HEK293T (cell line): Measurements from ENCODE around the gene TAGLN2.

ENCODE experiments used
- CTCF ChIA-PET: fragments of 350-600 bp; formaldehyde crosslinking; extraction: SDS; loops from one replicate; lab custom pipeline; 2021; ENCODE audit warnings: antibody characterized with exemption, inconsistent platforms; lab: Yijun Ruan, JAX
- POLR2A ChIA-PET: fragments of 350-600 bp; formaldehyde crosslinking; extraction: SDS; loops from one replicate; lab custom pipeline; 2020; ENCODE audit warnings: antibody characterized with exemption, inconsistent platforms; lab: Yijun Ruan, JAX
- DNase-seq: peaks from one replicate; pipeline ENCODE4 v3.0.0; 2012; ENCODE audit warnings: mixed read lengths; ENCODE audit errors: extremely low spot score
- ARNT ChIP-seq: fragments of 450-650 bp; IDR thresholded peaks from 2 replicates; pipeline ENCODE4 v1.6.1; 2017; ENCODE audit warnings: mild to moderate bottlenecking
- BHLHE40 ChIP-seq: fragments of 450-650 bp; IDR thresholded peaks from 2 replicates; pipeline ENCODE4 v1.6.1; 2016; ENCODE audit warnings: mild to moderate bottlenecking, moderate library complexity, borderline replicate concordance
- CTBP1 ChIP-seq: fragments of 450-650 bp; IDR thresholded peaks from 2 replicates; pipeline ENCODE4 v1.6.1; 2016; ENCODE audit warnings: borderline replicate concordance
- ELF4 ChIP-seq: fragments of 450-650 bp; IDR thresholded peaks from 2 replicates; pipeline ENCODE4 v1.6.1; 2017; ENCODE audit warnings: antibody characterized with exemption
- FOXA1 ChIP-seq: fragments of 450-650 bp; IDR thresholded peaks from 2 replicates; pipeline ENCODE4 v1.6.1; 2016; ENCODE audit warnings: mild to moderate bottlenecking
- FOXK2 ChIP-seq: fragments of 450-650 bp; IDR thresholded peaks from 2 replicates; pipeline ENCODE4 v1.6.1; 2016; ENCODE audit warnings: mild to moderate bottlenecking
- FOXM1 ChIP-seq: fragments of 450-650 bp; IDR thresholded peaks from 2 replicates; pipeline ENCODE4 v1.6.1; 2017; ENCODE audit warnings: mild to moderate bottlenecking, borderline replicate concordance
- HDGF ChIP-seq: fragments of 450-650 bp; IDR thresholded peaks from 2 replicates; pipeline ENCODE4 v1.6.1; 2017; ENCODE audit warnings: antibody characterized with exemption, borderline replicate concordance
- L3MBTL2 ChIP-seq: fragments of 450-650 bp; conservative IDR thresholded peaks from 2 replicates; pipeline ENCODE4 v1.6.1; 2016; ENCODE audit warnings: mild to moderate bottlenecking
- LEF1 ChIP-seq: fragments of 450-650 bp; IDR thresholded peaks from 2 replicates; pipeline ENCODE4 v1.6.1; 2017; ENCODE audit warnings: mild to moderate bottlenecking, borderline replicate concordance
- NFRKB ChIP-seq: fragments of 450-650 bp; IDR thresholded peaks from 2 replicates; pipeline ENCODE4 v1.6.1; 2016; ENCODE audit warnings: mild to moderate bottlenecking, moderate library complexity
- SP1 ChIP-seq: fragments of 450-650 bp; IDR thresholded peaks from 2 replicates; pipeline ENCODE4 v1.6.1; 2017
- SUZ12 ChIP-seq: fragments of 450-650 bp; IDR thresholded peaks from 2 replicates; pipeline ENCODE4 v1.6.1; 2016; ENCODE audit warnings: mild to moderate bottlenecking
- TARDBP ChIP-seq: fragments of 450-650 bp; IDR thresholded peaks from 2 replicates; pipeline ENCODE4 v1.6.1; 2016
- ZNF384 ChIP-seq: fragments of 450-650 bp; IDR thresholded peaks from 2 replicates; pipeline ENCODE4 v1.6.1; 2016
- TF ChIP-seq, protein P1 (sequence below): fragments of 450-650 bp; IDR thresholded peaks from 2 replicates; pipeline ENCODE4 v1.6.1; 2016

The TAGLN2 gene

GRCh38 chr1:159892944-159893343 is 32.4 kb downstream of the TAGLN2 start:
- CTCF ChIA-PET, result interaction anchor here (0.6 to 5.7 kb wide), 7 partner anchors 53 to 115 kb away, joined by 3 to 53 read pairs (median 5); partner anchors contain the start of gene DUSP23
- DNase-seq, result no peak
- no peak for TF ChIP-seq HDGF
- TF ChIP-seq BHLHE40, result no peak
- no peak for TF ChIP-seq CTBP1
- TF ChIP-seq ZNF384, result no peak
- no peak for TF ChIP-seq FOXM1
- no peak for TF ChIP-seq SUZ12
- no peak for TF ChIP-seq TARDBP
- no peak for TF ChIP-seq SP1
- TF ChIP-seq L3MBTL2, result no peak
- no peak for TF ChIP-seq ARNT
- TF ChIP-seq ELF4, result no peak
- POLR2A ChIA-PET, result interaction anchor here (1.8 kb wide), 1 partner anchor 32 kb away, joined by 8 read pairs; the partner anchor contains the start of gene TAGLN2

DNA sequence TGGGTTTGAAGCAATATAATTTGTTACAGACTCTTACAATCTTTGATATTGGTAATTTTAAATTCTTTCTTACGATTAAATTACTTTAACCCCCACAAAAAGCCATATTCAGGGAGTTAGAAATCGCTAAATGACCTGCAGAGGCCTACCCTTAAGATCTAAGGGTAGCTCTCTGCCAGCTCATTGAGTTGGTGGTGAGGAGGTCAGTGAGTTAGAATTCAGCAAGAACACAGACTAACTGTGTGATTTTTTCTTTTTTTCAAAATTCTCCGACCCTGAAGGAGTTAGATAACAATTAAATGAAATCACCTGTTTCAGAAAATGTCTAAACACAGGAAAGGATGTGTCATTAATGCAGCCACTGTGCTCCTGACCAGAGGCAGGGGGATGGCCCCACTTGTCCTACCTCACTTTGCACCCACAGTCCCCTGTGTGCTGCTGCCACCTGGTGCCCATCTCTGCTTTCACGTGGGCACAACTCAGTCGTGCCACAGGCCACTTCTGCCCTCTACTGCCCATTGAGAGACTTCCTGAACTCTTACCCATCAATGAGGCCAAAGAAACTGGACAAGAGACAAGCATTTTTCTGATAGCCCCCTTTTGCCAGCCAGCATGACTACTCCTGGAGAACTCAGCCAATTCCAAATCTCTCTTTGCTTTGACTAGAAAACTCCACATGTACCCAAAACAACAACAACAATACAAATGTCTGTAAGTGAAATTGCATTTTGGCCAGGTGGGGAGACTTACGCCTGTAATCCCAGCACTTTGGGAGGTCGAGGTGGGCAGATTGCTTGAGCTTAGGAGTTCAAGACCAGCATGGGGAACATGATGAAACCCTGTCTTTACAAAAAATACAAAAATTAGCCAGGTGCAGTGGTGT is 33.8 kb downstream of the TAGLN2 start:
- TF ChIP-seq FOXA1, result no peak
- TF ChIP-seq HDGF, result no peak
- ChIA-PET CTCF (interaction anchor here (0.6 to 5.7 kb wide), 11 partner anchors 9 to 759 kb away, joined by 3 to 53 read pairs (median 4); no protein-coding TSS in a partner anchor), POLR2A (interaction anchor here (1.1 kb wide), 1 partner anchor 13 kb away, joined by 3 read pairs; no protein-coding TSS in a partner anchor)
- DNase-seq, result peak; percentile 56

DNA sequence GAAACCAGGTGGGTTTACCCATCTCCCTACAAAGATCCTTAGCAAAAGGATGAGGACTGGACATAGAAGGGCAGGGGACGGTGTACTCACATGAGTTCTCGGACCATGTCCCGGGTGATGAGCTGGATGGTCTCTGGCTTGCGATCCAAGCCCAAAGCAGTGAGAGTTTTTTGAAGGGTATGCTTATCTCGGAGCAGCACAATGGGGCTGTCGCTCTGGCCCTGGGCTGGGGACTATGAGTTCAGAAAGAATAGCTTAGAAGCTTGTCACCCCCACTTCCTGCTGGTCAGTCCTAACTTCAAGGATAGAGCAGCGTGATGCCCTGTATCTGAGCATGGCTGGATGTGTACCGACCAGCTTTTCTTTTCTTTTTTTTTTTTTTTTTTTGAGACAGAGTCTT is 34.9 kb downstream of the TAGLN2 start:
- POLR2A ChIA-PET, result interaction anchor here (1.1 kb wide), 1 partner anchor 12 kb away, joined by 3 read pairs; no protein-coding TSS in a partner anchor
- CTCF ChIA-PET, result interaction anchor here (1.1 to 5.7 kb wide), 3 partner anchors 67 to 117 kb away, joined by 4 to 53 read pairs (median 4); no protein-coding TSS in a partner anchor
- DNase-seq, result no peak
- no peak for TF ChIP-seq TARDBP
- no peak for TF ChIP-seq FOXA1
- no peak for TF ChIP-seq CTBP1
- TF ChIP-seq SP1, result no peak
- TF ChIP-seq, protein P1, sequence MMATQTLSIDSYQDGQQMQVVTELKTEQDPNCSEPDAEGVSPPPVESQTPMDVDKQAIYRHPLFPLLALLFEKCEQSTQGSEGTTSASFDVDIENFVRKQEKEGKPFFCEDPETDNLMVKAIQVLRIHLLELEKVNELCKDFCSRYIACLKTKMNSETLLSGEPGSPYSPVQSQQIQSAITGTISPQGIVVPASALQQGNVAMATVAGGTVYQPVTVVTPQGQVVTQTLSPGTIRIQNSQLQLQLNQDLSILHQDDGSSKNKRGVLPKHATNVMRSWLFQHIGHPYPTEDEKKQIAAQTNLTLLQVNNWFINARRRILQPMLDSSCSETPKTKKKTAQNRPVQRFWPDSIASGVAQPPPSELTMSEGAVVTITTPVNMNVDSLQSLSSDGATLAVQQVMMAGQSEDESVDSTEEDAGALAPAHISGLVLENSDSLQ, result no peak
- TF ChIP-seq FOXM1, result no peak
- TF ChIP-seq SUZ12, result no peak
- no peak for TF ChIP-seq HDGF
- TF ChIP-seq NFRKB, result no peak
- no peak for TF ChIP-seq L3MBTL2
- no peak for TF ChIP-seq LEF1
- TF ChIP-seq ZNF384, result no peak
- TF ChIP-seq ELF4, result no peak
- no peak for TF ChIP-seq BHLHE40
- TF ChIP-seq FOXK2, result no peak

- TF ChIP-seq ARNT (no peak), SUZ12 (no peak), TARDBP (no peak), NFRKB (no peak), SP1 (no peak), HDGF (no peak), FOXK2 (no peak)
- CTCF ChIA-PET, result interaction anchor here (0.7 to 5.7 kb wide), 2 partner anchors 91 to 935 kb away, joined by 3 to 53 read pairs; no protein-coding TSS in a partner anchor
- no peak for DNase-seq
- POLR2A ChIA-PET, result no interaction called here
Measured at GRCh38 chr1:159889821-159890252, 35.5 kb downstream of the TAGLN2 start.

- TF ChIP-seq FOXM1, result no peak
- TF ChIP-seq LEF1, result no peak
- TF ChIP-seq ELF4, result no peak
- TF ChIP-seq L3MBTL2, result no peak
- TF ChIP-seq TARDBP, result no peak
- no peak for TF ChIP-seq FOXA1
- TF ChIP-seq NFRKB, result no peak
- no peak for TF ChIP-seq BHLHE40
- TF ChIP-seq HDGF, result no peak
- TF ChIP-seq SUZ12, result no peak
- no peak for TF ChIP-seq SP1
- no peak for TF ChIP-seq FOXK2
- TF ChIP-seq CTBP1, result no peak
- no peak for TF ChIP-seq ZNF384
- TF ChIP-seq ARNT, result no peak
- ChIA-PET POLR2A (no interaction called here), CTCF (interaction anchor here (0.6 to 1.4 kb wide), 3 partner anchors 90 to 178 kb away, joined by 3 to 10 read pairs (median 3); no protein-coding TSS in a partner anchor)
- DNase-seq, result no peak
Measured at GRCh38 chr1:159889202-159889601, 36.1 kb downstream of the TAGLN2 start.

DNA sequence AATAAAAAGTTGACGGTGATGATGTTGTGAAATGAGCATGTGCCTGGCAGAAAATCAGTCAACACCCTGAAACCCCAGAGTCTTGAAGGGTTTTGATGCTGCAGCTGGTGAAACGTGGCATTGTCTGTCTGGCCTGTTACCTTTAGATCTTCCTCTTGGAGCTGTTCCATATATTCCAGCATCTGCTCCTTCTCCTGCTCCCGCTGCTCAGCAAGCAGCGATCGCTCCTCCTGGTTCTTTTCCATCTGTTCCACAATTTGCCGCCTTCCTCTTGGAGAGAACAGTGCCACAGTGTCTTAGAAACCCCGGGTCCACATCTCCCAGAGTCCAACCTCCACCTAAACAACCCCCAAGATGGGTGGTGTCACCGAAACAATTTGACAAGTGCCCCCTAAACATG is 41.0 kb downstream of the TAGLN2 start:
- CTCF ChIA-PET, result no interaction called here
- POLR2A ChIA-PET, result no interaction called here
- no peak for DNase-seq
- TF ChIP-seq ELF4, result no peak
- TF ChIP-seq FOXM1, result no peak

DNA sequence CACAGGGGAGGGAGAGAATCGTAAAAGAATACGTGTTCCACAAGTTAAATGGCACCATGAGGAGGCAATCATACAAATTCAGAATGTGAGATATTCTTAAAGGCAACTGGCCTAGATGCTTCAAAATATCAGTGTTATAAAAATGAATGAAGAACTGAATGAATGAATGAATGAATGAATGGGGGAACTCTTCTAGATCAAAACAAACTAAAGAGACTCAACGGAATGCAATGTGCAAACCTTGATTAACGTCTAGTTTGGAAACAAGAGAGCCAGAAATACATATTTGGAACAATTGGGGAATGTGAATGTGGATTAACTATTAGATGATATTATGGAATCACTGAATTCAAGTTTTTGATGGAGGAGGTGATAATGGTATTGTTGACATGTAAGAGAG is 42.2 kb downstream of the TAGLN2 start:
- DNase-seq, result no peak
- ChIA-PET CTCF (interaction anchor here (1.4 kb wide), 1 partner anchor 8 kb away, joined by 3 read pairs; no protein-coding TSS in a partner anchor), POLR2A (no interaction called here)
- TF ChIP-seq LEF1 (no peak), HDGF (no peak), SP1 (no peak), FOXK2 (no peak), FOXM1 (no peak), CTBP1 (no peak)

- ChIA-PET CTCF (interaction anchor here (1.4 kb wide), 1 partner anchor 9 kb away, joined by 3 read pairs; no protein-coding TSS in a partner anchor), POLR2A (no interaction called here)
Measured at GRCh38 chr1:159882527-159882862, 42.8 kb downstream of the TAGLN2 start.

More at GRCh38 chr1:159882527-159882862, 42.8 kb downstream of the TAGLN2 start:
- no peak for TF ChIP-seq SUZ12
- TF ChIP-seq FOXM1, result no peak
- TF ChIP-seq ELF4, result no peak
- no peak for TF ChIP-seq CTBP1
- no peak for TF ChIP-seq BHLHE40
- TF ChIP-seq NFRKB, result no peak
- TF ChIP-seq LEF1, result no peak
- no peak for TF ChIP-seq ARNT
- TF ChIP-seq FOXA1, result no peak
- no peak for TF ChIP-seq L3MBTL2
- no peak for TF ChIP-seq ZNF384
- TF ChIP-seq TARDBP, result no peak
- TF ChIP-seq FOXK2, result no peak
- no peak for TF ChIP-seq SP1
- TF ChIP-seq, protein P1, result no peak
- DNase-seq, result no peak
